HG03521 (cell line): ENCODE measurements around the gene SPRED2.
"Not testable (repeated sequence)": the region's sequence is repeated elsewhere in the genome, so short reads cannot be mapped to it uniquely, and the experiment has no call there.

Source experiments
- ATAC-seq: cut with Tn5 transposase; IDR thresholded peaks from one replicate; pipeline ENCODE4 v1.9.1; 2021; ENCODE audit warnings: mild to moderate bottlenecking, moderate library complexity; ENCODE audit not compliant: unreplicated experiment

The SPRED2 gene

DNA sequence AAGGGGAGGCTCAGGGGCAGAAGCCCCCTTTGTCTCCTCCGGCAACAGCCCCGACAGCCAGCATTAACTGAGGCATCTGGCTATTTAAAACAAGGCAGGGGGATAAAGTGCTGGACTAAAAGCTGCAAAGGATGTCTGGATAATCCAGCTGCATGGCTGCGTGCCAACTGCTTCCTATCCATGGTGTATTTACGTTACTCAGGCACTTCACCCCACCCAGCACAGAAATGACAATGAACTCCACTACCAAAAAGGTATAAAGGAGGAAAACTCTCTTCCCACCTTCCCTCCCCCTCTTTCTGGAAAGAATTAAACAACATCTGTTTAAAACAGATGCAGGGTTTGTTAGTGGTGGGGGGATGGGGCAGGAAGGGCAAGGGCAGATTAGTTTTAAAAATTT lies 82.5 kb downstream of the SPRED2 start:
- no peak for ATAC-seq

DNA sequence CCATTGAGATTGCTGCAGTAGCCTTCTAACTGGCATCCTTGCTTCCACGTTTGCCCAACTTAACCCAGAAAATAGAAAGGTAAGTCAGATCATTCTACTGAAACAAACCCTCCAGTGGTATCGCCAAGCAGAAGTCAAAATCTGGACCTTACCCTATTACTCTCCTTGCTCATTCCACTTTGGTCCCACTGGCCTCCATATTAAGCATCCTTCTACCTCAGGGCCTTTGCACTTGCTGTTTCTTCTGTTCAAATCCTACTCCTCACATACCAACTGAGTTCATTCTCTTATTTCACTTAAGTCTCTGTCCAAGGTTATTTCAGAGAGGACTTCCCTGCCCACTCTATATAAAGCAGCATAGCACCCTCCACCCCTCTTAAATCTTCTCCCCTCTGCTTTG lies 84.5 kb downstream of the SPRED2 start:
- no peak for ATAC-seq

DNA sequence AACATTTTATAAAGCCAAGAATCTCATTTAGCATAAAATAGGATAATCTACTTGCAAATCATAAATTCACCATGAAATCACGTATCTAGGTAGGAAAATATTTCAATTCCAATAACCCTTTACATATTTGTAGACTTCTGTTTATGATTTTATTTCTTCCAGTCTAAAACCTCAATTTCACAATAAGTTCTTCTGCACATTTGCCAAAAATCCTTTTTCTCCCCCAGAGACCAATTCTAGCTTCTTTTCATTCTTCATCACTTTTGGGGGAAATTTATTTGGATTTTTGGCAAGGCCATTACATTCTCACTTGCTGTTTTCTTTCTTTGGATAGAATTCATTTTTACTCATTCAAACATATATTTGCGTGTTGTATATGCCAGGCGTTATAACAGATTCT lies 86.8 kb downstream of the SPRED2 start:
- no peak for ATAC-seq

DNA sequence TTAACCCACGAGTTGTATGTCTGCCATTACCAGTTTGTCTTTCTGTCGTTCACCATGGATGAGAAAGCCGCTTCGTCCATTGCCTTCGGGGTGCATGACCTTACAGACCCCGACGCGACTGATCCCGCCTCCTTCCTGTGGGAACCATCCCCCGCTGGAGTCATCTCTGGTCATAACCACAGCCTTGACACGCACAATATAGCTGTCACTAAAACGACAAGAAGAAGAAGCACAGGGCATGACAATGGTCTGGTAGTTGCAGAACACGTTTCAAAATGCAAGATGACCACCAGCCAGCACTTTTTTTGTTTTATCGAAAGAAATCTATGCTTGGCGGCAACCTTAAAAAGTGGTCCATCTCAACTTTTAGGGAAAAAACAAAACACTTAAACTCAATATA lies 87.7 kb downstream of the SPRED2 start:
- no peak for ATAC-seq

DNA sequence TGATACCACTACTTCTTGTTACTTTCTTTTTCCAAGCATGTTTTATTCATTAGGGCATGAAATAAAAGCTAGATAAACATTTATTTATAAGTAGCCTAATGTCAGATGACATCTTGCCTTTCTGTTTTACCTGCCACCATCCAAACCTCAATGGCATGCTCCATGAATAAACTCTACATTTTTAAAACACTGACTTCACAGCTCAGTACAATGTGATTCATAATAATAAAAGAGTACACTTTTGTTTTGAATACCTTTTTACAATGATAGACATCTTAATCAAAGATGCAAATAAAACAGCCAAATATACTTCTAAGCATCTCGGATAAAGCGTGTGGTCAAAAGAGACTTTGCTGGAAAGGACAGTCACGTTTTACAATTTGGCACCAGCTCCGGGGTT lies 88.2 kb downstream of the SPRED2 start:
- no peak for ATAC-seq

DNA sequence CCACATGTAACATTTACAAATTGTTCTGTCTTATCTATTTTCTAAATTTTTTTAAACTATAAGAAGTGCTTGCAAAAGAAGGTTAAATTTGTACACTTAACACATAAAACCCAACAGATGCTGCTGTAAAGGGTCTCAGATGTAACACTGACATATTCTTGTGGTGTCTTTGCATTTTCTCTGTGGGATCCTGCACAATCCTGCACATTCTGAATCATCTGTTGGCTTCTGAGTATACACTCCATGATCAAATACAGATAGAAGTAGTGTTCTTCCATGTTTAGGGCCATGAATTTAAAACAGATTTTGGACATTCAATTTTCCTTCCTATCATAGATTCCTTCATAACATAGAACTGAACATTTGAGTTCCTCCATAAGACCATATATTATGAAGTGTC lies 89.0 kb downstream of the SPRED2 start:
- no peak for ATAC-seq

DNA sequence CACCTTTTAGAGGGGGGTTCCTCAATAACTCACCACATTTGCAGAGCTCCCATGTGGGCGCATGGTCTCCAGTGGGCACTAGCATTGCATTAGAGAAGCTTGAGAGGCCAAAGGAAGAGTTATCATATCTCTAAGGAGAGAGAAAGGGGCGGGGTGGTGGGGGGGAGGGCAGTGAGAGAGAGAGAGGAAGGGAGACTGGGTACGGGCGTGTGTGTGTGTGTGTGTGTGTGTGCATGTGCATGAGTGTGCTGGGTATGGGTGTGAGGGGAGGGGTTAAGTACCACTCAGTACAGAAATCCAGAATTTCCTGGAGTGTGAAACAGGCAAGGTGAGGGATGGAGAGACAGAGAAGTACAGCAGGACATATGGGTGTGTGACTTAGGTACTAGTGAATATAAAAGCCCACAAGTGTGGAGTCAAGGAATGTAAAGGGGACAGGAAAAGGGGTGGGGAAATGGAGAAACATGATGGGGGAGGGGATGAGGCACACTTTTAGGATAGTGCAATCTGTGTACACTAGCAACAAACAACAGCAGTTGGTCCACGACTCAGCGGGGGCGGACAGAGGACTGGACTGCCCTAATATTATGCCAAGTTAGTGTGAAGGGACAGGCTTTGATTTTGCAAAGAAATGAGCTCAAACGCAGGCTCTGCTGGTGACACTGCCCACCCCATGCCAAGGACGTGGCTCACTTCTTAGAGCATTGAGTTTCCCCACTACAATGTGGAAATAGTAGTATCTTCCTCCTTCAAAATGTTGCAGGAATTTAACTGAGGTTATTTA lies 91.3 kb downstream of the SPRED2 start:
- ATAC-seq: no peak

DNA sequence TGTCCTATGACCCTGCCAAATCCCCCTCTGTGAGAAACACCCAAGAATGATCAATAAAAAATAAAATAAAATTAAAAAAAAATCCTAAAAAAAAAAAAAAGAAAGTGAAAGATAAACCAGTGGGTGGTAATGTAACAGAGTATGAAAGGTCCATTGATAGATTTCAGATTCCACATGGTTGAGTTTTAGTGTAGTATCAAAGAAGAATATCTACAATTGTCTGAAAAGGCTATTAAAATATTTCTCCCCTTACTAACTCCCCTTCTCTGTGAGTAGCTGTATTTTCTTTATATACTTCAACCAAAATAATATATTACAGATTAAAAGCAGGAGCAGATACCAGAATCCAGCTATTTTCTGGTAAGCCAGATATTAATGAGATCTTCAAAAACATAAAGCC lies 92.8 kb downstream of the SPRED2 start:
- no peak for ATAC-seq

DNA sequence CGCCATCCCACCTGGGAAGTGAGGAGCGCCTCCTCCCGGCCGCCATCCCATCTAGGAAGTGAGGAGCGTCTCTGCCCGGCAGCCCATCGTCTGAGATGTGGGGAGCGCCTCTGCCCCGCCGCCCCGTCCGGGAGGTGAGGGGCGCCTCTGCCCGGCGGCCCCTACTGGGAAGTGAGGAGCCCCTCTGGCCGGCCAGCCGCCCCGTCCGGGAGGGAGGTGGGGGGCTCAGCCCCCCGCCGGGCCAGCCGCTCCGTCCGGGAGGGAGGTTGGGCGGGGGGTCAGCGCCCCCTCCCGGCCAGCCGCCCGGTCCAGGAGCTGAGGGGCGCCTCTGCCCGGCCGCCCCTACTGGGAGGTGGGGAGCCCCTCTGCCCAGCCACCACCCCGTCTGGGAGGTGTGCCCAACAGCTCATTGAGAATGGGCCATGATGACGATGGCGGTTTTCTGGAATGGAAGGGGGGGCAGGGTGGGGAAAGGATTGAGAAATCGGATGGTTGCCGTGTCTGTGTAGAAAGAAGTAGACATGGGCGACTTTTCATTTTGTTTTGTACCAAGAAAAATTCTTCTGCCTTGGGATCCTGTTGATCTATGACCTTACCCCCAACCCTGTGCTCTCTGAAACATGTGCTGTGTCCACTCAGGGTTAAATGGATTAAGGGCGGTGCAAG lies 93.4 kb downstream of the SPRED2 start:
- not testable (repeated sequence) for ATAC-seq

DNA sequence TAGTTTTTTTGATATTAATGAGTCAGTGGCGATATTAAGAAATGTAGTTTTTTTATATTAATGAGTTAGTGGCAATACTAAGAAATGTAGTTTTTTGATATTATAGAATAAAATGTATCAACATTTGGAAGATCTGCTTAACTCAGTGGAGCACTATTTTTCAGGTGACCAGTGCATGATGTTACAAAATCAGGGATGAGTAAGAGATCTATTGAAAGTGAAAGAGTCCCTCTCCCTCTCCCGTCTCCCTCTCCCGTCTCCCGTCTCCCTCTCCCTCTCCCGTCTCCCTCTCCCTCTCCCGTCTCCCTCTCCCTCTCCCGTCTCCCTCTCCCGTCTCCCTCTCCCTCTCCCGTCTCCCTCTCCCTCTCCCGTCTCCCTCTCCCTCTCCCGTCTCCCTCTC lies 94.5 kb downstream of the SPRED2 start:
- ATAC-seq: not testable (repeated sequence)

DNA sequence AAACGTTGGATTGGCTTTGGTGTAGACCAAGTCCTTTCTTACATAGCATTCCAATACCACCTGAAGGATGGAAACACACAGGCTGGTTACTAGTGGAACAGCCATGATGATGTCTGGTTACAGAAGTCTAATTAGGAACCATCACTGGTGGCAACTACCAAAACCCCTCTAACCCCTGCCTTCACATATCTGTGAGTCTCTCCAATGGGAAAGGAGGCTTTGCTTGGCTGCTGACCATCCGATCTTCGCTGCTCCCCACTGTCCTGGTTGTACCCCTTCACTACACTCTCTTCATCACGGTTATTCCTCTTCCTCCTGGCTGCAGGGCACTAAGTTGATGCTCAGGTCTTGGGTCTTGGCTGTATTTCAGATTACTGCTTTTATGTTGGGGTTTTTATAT lies 97.7 kb downstream of the SPRED2 start:
- ATAC-seq: no peak

DNA sequence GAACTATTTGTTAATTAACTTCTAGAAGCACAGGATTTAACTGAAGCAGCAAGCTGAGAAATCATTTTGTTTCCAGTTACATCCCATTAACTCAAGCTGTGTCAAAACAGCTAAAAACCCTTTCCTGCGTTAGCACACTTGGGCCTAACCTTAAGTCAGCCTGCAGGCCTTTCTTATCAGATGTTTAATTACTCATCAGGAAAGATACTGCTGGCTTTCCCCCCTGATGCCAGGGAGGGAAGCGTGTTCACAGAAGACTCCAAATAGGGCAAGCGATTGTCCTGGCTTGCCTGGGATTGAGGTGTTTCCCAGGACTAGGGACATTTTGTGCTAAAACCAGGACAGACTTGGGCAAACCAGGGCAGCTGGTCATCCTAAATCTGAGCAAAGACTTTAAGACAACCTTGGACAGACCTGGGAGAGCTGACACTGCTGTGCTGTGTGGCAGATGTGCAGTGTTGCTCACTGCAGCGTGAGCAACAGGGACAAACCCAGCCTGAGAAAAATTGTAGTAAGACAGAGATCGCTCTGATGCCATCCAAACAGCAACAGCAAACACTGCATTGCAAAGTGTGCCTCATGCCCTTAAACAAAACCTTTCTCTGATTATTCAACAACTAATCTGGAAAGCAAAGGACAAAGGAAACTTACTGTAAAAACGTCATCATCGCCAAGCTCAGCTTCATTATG lies 100.9 kb downstream of the SPRED2 start:
- ATAC-seq: no peak

DNA sequence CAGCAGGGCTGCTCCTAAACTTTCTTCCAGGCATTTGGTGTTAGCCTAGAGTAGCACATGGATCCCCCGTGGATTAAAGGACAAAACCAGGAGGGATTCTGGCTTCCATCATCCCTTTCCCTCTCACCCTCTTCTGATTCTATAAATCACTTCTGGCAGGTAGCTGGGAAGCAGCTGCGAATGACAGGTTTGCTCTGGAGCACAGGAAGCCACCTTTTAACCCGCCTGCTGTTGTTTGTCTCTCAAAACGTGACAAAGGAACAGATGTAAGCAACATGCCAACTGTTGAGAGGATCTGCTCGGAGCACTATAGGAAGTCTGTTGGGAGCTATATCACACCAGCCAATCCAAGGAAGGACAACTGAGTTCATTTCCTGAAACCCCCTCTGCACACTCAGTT lies 102.9 kb downstream of the SPRED2 start:
- ATAC-seq: no peak

DNA sequence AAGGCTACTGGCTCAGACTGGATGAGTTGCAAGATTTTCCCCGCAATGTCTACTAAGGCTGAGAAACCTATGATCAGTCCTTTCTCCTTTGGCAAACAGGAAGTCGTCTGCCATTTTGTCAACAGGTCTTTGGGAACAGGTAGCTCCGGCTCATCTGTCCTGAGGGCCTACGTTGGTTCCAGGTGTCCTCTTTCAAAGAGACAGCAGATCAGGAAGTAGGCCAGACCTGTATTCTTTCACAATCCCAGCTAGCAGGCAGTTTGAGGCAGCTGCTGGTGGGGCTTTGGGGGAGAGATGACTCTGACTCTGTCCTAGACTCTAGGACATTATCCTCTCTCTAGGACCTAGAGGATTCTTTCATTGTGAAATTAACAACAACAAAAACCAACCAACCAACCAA lies 106.1 kb downstream of the SPRED2 start:
- no peak for ATAC-seq

DNA sequence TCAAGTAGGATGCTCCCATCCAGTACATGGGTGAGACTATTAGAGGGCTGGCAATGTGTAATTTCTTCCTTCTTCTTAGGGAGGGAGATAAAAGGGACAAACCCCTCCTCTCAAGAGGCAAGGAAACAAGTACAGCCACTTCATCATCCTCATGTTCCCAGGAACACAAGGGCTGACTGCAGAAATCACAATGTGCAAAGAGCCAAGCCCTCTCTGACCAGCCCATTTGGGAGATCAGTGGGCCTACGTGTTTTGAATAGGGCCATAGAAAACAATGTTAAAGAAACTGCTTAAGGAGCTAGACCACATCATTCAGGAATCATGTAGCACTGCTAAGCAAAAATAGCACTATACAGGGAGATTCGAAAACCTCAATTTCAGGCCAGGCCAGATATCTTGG lies 107.3 kb downstream of the SPRED2 start:
- ATAC-seq: no peak

DNA sequence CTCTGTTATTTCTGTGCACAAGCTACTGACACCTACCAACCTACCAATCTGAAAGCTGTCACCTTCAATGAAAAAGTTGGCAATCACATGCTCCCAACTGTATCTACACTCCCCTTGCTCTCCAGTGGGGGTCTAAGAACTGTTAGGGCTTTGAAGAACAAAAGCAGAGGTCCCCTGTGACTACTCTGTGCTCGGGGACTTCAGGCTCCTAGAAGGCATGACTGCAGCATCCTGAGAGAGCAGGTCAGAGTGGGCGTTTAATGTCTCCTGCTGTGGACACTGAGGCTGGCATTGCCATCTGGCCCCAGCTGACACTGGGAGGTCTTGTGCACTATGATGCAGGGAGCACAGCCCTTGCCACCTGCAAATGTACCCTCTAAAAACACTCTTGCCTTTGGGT lies 111.5 kb downstream of the SPRED2 start:
- no peak for ATAC-seq

DNA sequence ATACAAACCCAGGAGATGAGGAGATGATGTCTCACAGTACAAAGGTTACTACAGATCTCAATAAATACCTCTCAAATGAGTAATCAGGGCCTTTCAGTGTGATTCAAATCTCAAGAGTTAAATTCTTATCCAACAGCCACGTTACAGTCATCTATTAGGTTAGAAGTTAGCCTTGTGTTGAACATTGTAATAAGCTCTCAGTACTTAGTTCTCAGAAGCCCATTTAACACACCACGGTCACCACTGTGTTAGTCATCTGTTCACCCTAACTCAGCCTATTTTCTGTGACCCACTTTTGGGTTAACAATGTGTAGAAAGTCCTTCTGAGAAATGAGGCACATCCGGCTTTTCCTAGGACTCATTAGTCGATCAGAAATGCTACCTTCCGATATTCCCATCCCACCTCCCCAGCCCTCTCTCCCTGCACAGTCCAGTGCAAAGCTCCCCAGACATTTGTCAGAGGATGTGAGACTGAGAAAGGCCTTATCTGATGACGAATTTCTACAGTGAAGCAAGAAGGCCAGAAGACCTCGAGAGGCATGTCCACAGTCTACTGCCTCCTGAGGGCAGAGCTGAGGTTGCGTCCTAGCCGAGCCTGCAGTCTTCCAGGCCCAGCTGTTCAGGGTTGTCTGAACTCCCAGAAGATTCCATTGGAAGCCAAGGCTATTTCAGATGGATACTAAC lies 112.2 kb downstream of the SPRED2 start:
- peak; percentile 60 for ATAC-seq

DNA sequence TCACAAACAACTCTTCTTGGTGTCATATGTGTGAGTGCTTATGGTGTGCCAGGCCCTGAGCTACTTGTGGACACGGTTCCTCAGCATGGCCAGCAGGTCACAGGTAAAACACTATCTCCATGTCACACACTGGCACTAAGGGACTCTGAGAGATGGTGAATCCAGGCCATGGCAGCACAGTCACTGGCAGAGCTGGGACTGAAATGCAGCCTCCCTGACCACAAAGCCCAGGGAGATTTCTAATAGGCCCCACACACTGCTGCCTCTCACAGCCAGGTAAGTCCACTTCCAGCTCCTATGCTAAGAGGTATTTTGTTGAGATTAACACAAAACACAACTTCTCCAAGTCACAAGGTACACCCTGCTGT lies 112.7 kb downstream of the SPRED2 start:
- no peak for ATAC-seq

DNA sequence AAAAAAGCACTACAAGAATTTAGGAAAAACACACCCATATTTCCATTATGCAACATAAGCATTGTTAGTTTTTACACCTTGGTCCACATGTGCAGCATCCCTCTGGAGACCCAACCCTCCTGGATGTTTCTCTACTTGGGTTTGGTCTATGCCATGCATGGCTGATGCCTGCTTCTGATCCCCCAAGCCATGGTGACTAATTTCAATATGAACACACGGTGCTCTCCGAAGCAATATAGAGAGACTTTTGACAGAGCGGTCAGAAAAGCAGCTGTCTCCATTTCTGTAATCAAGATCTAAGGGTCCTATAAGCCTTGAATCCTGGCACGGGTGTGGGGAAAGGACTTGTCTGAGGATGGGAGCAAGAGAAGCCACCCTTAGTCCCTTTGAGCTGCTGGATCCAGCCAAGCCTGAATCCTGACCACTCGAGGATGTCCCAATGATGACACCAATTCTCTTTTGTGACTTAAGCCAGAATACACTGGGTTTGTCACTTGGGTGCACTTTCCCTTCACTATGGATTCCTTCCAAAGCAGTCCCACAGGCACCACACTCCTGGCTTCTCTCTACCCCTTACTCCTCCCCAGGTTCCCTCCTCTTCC lies 113.2 kb downstream of the SPRED2 start:
- ATAC-seq: no peak

DNA sequence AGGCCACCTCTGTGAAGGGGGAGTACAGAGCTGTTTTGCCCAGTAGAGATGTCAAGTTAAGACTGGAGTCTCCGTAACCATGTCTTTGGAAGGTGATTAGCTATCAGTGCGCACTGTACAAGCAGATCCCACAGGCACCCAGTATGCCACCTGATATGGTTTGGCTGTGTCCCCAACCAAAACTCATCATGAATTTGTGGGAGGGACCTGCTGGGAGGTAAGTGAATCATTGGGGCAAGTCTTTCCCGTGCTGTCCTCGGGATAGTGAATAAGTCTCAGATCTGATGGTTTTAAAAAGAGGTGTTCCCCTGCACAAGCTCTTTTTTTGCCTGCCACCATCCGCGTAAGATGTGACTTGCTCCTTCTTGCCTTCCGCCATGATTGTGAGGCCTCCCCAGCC lies 114.6 kb downstream of the SPRED2 start:
- no peak for ATAC-seq

DNA sequence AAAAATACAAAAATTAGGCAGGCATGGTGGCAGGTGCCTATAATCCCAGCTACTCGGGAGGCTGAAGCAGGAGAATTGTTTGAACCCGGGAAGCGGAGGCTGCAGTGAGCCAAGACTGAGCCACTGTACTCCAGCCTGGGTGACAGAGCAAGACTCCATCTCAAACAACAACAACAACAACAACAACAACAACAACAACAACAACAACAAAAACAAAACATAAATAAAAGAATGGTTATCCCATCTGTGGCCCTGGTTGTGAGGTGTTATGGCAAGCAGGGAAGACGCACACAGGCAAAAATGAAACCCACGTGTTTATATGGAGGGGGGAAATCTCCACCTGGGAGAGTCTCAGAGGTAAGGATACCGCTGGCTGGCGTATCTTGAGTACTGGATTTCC lies 115.0 kb downstream of the SPRED2 start:
- not testable (repeated sequence) for ATAC-seq
